Esophagus squamous epithelium (tissue), 5 donors: ENCODE results near the gene NPEPL1. TPM values are rescaled to one million over a fixed set of nuclear protein-coding genes. Genes with fewer than 3 reads are reported as not detected.

Experiments used
- DNase-seq: peaks from one replicate; lab custom pipeline; 2025; lab: John Stamatoyannopoulos, UW
- H3K27ac ChIP-seq, 4 donors: fragments of 200-600 bp; sonication (generic); one replicate each; pipeline ENCODE4 v1.5.1; 2016 to 2019; ENCODE audit warnings: mild to moderate bottlenecking in 1 of 4
- H3K27me3 ChIP-seq, 4 donors: fragments of 200-600 bp; sonication (generic); 1 replicate in 3 of 4; 2 replicates in 1 of 4; pipeline versions ENCODE4 v1.5.1 to v1.6.0; 2017 to 2021; ENCODE audit warnings: antibody characterized with exemption in 1 of 4
- H3K36me3 ChIP-seq, 3 donors: fragments of 200-600 bp; sonication (generic); one replicate each; pipeline ENCODE4 v1.5.1; 2016 to 2019
- H3K4me1 ChIP-seq, 3 donors: fragments of 200-600 bp; sonication (generic); one replicate each; pipeline ENCODE4 v1.5.1; 2017 to 2019
- H3K4me3 ChIP-seq, 4 donors: fragments of 200-600 bp; sonication (generic); 1 replicate in 3 of 4; 2 replicates in 1 of 4; pipeline ENCODE4 v1.5.1; 2016 to 2019; ENCODE audit warnings: mild to moderate bottlenecking in 2 of 4, moderate library complexity in 1 of 4
- H3K9me3 ChIP-seq, 3 donors: fragments of 200-600 bp; sonication (generic); one replicate each; pipeline ENCODE4 v1.5.1; 2016 to 2019
- POLR2A ChIP-seq, 4 donors: fragments of 450-650 bp; IDR thresholded peaks; one replicate each; pipeline ENCODE4 v1.6.1; 2017; ENCODE audit warnings: antibody characterized with exemption in 4 of 4, mild to moderate bottlenecking in 4 of 4, moderate library complexity in 3 of 4
- WGBS, 2 donors: methylation state at CpG; one replicate each; pipeline ENCODE4 v1.1.5; 2018; 5-methylcytosine and 5-hydroxymethylcytosine counted together
- intact Hi-C: fragments of 100-400 bp; cut with DNase I; formaldehyde crosslinking; loops from one replicate; pipeline ENCODE4 v1.15.0; 2022
- total RNA-seq, 4 donors: library from RNA; depleted of rRNA; stranded (reverse); fragments of >200 nt; gene quantifications; one replicate each; pipeline ENCODE4 v1.1.0, GENCODE V29; 2016
- TF ChIP-seq, protein P1 (sequence below), 6 experiments: fragments of 450-650 bp in 4 of 6; fragments of 200-600 bp in 2 of 6; sonication (generic) in 2 of 6; IDR thresholded peaks; one replicate each; pipeline ENCODE4 v1.5.1; 2016 to 2019; ENCODE audit warnings: antibody characterized with exemption in 6 of 6, mild to moderate bottlenecking in 4 of 6, moderate library complexity in 4 of 6
- donor health status: DM: yes; HTN: yes; CAD: no.

The NPEPL1 gene
- total RNA-seq, 4 donors from 2014 or later, result 16.7 to 36.0 (median 21.0) TPM

DNA sequence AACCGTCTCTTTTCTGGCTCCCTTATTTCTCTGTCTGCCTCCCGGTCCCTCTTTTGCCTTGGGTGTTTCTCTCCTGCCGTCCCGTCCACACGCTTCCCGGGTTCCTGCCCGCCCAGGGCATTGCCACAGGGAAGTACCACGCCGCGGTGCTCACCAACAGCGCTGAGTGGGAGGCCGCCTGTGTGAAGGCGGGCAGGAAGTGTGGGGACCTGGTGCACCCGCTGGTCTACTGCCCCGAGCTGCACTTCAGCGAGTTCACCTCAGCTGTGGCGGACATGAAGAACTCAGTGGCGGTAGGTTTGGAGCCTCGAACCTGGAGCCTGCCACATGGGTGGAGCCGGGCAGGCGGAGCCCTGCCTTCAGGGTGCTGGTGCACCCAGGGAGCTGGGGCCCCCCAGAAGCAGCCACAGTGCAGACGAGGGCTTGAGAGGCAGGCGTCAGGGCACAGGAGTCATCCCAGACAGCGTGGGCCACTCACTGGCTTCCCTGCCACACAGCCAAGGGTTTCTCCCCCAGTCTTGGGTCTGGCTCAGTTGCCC is 21.3 kb downstream of the NPEPL1 start:
- Histone ChIP-seq H3K4me3 (no peak overlapping the region), H3K4me1 (no peaks in the 10 kb centered on the region), H3K9me3 (no peaks in the 10 kb centered on the region), H3K36me3 (peaks cover 0 to 42% (median 0%) of the 10 kb centered on the region in 3 donors), H3K27ac (no peak overlapping the region), H3K27me3 (no peaks in the 10 kb centered on the region)
- WGBS, 2 donors, result 76% methylated on average over 6 of the region's 24 CpGs; no CpG with 5 or more reads in 1 of the 2 donors
- TF ChIP-seq, protein P1, sequence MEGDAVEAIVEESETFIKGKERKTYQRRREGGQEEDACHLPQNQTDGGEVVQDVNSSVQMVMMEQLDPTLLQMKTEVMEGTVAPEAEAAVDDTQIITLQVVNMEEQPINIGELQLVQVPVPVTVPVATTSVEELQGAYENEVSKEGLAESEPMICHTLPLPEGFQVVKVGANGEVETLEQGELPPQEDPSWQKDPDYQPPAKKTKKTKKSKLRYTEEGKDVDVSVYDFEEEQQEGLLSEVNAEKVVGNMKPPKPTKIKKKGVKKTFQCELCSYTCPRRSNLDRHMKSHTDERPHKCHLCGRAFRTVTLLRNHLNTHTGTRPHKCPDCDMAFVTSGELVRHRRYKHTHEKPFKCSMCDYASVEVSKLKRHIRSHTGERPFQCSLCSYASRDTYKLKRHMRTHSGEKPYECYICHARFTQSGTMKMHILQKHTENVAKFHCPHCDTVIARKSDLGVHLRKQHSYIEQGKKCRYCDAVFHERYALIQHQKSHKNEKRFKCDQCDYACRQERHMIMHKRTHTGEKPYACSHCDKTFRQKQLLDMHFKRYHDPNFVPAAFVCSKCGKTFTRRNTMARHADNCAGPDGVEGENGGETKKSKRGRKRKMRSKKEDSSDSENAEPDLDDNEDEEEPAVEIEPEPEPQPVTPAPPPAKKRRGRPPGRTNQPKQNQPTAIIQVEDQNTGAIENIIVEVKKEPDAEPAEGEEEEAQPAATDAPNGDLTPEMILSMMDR (IDR thresholded peaks at IDR 0.05), result no peak
- no peak for TF ChIP-seq POLR2A (IDR thresholded peaks at IDR 0.05)
- DNase-seq, result no peak
- intact Hi-C loops, result no loop called here

DNA sequence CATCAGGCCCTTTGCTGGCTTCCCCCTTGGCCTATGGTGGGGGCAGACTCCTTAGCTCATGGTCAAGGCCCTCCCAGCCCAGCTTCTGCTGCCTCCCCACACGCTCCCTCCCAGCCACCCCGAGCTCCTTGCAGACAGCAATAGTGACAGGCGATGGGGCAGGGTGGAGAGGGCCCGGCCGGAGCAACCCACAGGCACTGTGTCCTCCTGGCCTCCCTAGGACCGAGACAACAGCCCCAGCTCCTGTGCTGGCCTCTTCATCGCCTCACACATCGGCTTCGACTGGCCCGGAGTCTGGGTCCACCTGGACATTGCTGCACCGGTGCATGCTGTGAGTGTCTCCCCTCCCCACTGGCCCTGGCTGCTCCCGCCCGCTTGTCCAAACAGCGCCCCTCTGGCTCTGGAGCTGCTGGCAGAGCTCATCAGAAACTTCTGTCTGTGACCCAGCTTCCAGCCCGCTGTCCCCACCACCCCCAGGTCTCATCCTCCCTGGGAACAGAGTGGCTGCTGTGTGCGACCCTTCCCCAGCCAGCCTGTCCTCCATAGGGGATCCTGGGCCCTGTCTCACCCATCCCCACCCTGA is 21.8 kb downstream of the NPEPL1 start:
- DNase-seq, result no peak
- Histone ChIP-seq H3K27ac (no peak overlapping the region), H3K4me1 (no peaks in the 10 kb centered on the region), H3K27me3 (no peaks in the 10 kb centered on the region), H3K4me3 (no peak overlapping the region), H3K36me3 (peaks cover 0 to 37% (median 0%) of the 10 kb centered on the region in 3 donors), H3K9me3 (no peaks in the 10 kb centered on the region)
- intact Hi-C loops, result no loop called here
- whole genome bisulfite sequencing, 2 donors, result 90 to 92% methylated on average over 4 to 5 of the region's 16 CpGs
- no peak for TF ChIP-seq POLR2A (IDR thresholded peaks at IDR 0.05)
- TF ChIP-seq, protein P1 (IDR thresholded peaks at IDR 0.05), result no peak

DNA sequence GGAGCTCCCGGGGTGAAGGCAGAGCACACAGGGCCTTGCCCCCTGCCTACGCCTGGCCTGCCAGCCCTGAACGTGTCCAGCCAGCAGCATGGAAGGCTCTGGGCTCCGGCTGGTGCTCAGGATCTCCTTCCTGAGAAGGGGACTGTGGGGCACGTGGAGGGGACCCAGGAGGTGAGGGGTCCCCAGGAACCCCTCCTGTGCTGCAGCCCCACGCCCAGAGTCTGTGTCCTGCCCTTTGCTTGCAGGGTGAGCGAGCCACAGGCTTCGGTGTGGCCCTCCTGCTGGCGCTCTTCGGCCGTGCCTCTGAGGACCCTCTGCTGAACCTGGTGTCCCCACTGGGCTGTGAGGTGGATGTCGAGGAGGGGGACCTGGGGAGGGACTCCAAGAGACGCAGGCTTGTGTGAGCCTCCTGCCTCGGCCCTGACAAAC is 22.3 kb downstream of the NPEPL1 start:
- Histone ChIP-seq H3K27me3 (peaks cover 0 to under 1% (median 0%) of the 10 kb centered on the region in 4 donors), H3K4me3 (no peak overlapping the region), H3K36me3 (peaks cover 0 to 34% (median 0%) of the 10 kb centered on the region in 3 donors), H3K9me3 (no peaks in the 10 kb centered on the region), H3K27ac (no peak overlapping the region), H3K4me1 (no peaks in the 10 kb centered on the region)
- 89 to 93% methylated on average over 3 to 8 of the region's 14 CpGs for WGBS, 2 donors
- TF ChIP-seq, protein P1 (IDR thresholded peaks at IDR 0.05), result no peak
- no peak for TF ChIP-seq POLR2A (IDR thresholded peaks at IDR 0.05)
- intact Hi-C loops, result no loop called here
- DNase-seq, result no peak

DNA sequence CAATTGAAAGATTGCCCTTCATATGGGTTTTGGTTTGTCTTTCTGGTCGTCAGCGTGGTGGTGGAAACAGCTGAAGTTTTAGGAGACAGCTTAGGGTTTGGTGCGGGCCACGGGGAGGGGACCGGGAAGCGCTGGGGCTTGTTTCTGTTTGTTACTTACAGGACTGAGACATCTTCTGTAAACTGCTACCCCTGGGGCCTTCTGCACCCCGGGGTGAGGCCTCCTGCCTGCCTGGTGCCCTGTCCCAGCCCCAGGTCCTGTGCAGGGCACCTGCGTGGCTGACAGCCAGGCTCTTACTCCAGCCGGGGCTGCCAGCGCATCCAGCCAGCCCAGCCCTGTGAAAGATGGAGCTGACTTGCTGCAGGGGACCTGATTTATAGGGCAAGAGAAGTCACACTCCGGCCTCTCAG is 22.8 kb downstream of the NPEPL1 start:
- Histone ChIP-seq H3K9me3 (no peaks in the 10 kb centered on the region), H3K36me3 (peaks cover 0 to 34% (median 0%) of the 10 kb centered on the region in 3 donors), H3K4me1 (no peaks in the 10 kb centered on the region), H3K27me3 (peaks cover 0 to 5% (median 0%) of the 10 kb centered on the region in 4 donors), H3K27ac (no peak overlapping the region), H3K4me3 (no peak overlapping the region)
- WGBS, 2 donors, result 58 to 83% methylated on average over 8 of the region's 11 CpGs
- intact Hi-C loops, result no loop called here
- no peak for DNase-seq
- TF ChIP-seq, protein P1 (IDR thresholded peaks at IDR 0.05), result no peak
- TF ChIP-seq POLR2A (IDR thresholded peaks at IDR 0.05), result no peak

DNA sequence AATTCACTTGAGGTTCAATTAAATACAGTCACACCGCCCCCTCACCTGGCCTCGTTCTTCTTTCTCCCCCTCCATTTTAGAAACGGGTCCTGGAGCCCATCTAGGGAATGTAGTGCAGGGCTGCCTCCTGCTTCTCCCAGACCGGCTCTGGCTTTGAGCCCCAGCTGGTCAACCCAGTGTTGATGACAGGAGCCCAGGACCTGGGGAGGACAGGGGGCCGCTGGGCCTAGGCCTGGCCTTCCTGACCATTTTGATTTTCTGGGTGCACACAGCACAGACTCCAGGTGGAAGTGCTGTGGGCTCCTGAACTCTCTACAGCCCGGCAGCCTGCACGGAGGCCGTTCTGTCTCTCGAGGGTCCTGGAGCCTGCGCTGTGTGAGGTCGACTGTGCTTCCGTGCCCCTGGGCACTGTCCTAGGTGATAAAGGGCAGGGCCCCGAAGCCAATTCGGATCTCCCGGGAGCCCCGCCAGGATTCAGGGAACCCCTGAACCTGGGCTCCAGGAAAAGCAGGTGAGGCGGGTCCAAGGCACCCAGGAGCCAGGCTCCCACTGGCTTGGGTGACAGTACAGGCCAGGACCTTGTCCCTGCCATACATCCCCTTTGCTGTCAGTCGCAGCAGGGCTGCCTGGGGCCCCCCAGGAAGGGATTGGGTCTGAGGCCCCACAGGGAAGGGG is 23.3 kb downstream of the NPEPL1 start:
- TF ChIP-seq, protein P1 (IDR thresholded peaks at IDR 0.05), result no peak
- TF ChIP-seq POLR2A (IDR thresholded peaks at IDR 0.05), result no peak
- H3K4me1 ChIP-seq, result no peaks in the 10 kb centered on the region
- H3K36me3 ChIP-seq, result peaks cover 0 to 34% (median 0%) of the 10 kb centered on the region in 3 donors
- no peak overlapping the region for H3K27ac ChIP-seq
- WGBS, 2 donors, result 76 to 81% methylated on average over 2 to 5 of the region's 18 CpGs
- intact Hi-C loops, result no loop called here
- no peak for DNase-seq
- no peak overlapping the region for H3K4me3 ChIP-seq
- peaks cover 0 to 9% (median 0%) of the 10 kb centered on the region in 4 donors for H3K27me3 ChIP-seq
- no peaks in the 10 kb centered on the region for H3K9me3 ChIP-seq
